GM23338 (cell line): ENCODE measurements around the gene ALDH3B1.

ENCODE experiments used
- CTCF ChIP-seq, 2 experiments: fragments of 200-600 bp in 1 of 2; sonication (generic) in 1 of 2; conservative IDR thresholded peaks; 2 replicates each; pipeline versions ENCODE4 v1.5.1 to v1.6.1; 2016 to 2017; ENCODE audit warnings: antibody characterized with exemption in 2 of 2, low read depth in 2 of 2, mild to moderate bottlenecking in 2 of 2, moderate library complexity in 1 of 2
- STAT1 ChIP-seq: IDR thresholded peaks from one replicate; pipeline ENCODE4 v1.6.1; 2016; ENCODE audit warnings: antibody characterized with exemption; ENCODE audit not compliant: unreplicated experiment
- ZNF462 ChIP-seq: fragments of 250-450 bp; sonication (Bioruptor Pico); IDR thresholded peaks from 2 replicates; pipeline ENCODE4 v1.5.0; 2020; ENCODE audit warnings: mild to moderate bottlenecking, moderate library complexity
- TF ChIP-seq, protein P1 (sequence below): IDR thresholded peaks from 2 replicates; pipeline ENCODE4 v1.6.1; 2016; ENCODE audit warnings: antibody characterized with exemption

DNA sequence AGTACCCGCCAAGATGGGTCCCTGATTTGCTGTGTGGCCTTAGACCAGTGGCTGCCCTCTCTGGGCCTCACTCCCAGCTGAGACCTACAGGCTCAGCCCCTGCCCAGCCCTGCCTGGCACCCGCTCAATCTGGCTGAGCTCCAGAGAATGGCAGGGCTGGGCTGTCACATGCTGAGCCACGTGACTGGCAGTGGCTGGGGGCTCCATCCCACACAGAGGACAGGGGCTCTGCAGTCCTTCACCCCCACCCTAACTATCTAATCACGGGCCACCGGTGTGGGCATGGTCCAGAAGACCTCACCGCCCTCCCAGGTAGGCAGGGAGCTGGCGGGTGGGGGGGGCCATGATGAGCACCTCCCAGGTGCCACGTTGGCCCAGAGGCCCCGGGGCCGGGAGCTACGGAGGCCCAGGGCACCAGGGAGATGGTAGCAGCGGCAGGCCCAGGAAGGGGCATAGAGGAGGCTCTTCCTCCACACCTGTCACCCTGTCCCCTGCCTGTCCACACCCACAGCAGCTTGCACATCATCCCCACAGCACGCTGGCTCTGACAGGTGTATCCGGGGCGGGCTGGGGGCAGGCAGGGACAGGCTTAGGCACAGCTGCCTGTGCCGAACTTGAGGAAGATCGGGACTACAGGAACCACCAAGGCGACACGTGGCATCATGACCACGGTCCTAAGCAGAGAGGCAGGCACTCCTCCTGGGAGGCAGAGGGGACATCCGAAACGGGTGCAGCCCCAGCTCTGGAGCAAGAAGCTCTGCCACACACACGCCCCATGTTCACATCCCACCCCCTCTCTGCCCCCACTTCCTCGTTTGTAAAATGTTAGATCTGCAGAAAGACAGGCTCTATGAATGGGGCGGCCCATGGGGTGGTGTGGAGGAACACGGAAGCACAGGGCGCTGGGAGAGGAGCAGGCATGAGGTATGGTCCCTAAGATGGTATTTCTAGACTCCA is 1.5 kb upstream of the ALDH3B1 start:
- no peak for TF ChIP-seq ZNF462
- TF ChIP-seq CTCF (conservative IDR thresholded peaks at IDR 0.05; ENCODE audit: low read depth in 2 of 2) = no peak
- TF ChIP-seq, protein P1, sequence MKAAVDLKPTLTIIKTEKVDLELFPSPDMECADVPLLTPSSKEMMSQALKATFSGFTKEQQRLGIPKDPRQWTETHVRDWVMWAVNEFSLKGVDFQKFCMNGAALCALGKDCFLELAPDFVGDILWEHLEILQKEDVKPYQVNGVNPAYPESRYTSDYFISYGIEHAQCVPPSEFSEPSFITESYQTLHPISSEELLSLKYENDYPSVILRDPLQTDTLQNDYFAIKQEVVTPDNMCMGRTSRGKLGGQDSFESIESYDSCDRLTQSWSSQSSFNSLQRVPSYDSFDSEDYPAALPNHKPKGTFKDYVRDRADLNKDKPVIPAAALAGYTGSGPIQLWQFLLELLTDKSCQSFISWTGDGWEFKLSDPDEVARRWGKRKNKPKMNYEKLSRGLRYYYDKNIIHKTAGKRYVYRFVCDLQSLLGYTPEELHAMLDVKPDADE = no peak
- TF ChIP-seq STAT1 = no peak
